GM21528 (cell line): ENCODE measurements around the gene ZNF254.
"Not testable (repeated sequence)": the region's sequence is repeated elsewhere in the genome, so short reads cannot be mapped to it uniquely, and the experiment has no call there.

Experiments
- ATAC-seq: cut with Tn5 transposase; IDR thresholded peaks from one replicate; pipeline ENCODE4 v1.9.1; 2021; ENCODE audit warnings: mild to moderate bottlenecking, moderate library complexity; ENCODE audit not compliant: unreplicated experiment, low FRiP score

The ZNF254 gene

DNA sequence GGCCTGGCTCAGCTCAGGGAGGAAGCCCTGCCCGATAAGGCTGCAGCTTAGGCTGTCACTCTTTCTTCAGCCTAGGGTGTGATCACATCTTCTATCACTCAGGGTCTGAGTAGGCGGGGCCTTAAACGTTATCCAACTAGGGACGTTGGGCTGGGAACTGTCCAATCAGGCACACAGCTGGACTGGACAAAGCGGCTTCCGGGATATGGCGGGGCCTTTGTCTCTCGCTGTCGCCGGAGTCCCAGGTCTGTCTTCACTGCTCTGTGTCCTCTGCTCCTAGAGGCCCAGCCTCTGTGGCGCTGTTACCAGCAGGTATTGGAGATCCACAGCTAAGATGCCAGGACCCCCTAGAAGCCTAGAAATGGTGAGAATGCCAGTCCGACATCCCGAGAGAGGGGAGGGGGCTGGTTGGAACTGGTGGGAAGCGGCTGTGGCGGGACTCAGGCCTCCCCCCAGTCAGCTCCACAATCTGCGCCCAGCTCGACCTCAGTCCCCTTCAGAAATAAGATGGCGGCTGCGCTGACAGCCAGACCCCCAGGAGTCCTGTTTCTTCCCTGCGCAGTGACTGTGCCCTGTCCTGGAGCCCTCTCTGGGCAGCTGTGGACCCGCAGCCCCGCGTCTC is at the start of gene ZNF254:
ZNF254 (plus strand) TSS at position 214 of the 622 bp plus-strand sequence; CDS start at position 335, 121 bp downstream.
- ATAC-seq, result peak; percentile 99

DNA sequence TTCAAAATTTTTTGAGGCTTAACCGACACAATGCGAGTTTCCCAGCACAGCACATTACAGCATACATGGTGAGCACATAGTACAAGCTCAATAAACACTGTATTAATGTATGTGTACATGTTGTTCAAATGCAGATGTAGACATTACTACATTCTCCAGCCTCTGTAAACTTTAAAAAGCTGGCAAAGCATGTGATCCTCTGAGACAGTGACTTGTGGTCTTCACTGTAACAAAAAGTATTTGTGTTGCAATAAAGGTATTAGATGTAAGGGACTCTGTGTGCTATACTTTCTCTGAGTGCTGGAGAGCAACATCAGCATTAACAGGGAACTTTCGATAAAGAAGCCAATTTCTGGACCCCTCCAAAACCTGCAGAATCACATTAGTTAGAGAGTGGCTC is 46.4 kb upstream of the ZNF254 start:
- no peak for ATAC-seq

DNA sequence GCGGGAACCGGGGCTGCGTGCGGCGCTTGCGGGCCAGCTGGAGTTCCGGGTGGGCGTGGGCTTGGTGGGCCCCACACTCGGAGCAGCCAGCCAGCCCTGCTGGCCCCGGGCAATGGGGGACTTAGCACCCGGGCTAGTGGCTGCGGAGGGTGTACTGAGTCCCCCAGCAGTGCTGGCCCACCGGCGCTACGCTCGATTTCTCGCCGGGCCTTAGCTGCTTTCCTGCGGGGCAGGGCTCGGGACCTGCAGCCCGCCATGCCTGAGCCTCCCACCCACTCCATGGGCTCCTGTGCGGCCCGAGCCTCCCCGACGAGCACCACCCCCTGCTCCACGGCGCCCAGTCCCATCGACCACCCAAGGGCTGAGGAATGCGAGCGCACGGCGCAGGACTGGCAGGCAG is 45.7 kb upstream of the ZNF254 start:
- not testable (repeated sequence) for ATAC-seq

DNA sequence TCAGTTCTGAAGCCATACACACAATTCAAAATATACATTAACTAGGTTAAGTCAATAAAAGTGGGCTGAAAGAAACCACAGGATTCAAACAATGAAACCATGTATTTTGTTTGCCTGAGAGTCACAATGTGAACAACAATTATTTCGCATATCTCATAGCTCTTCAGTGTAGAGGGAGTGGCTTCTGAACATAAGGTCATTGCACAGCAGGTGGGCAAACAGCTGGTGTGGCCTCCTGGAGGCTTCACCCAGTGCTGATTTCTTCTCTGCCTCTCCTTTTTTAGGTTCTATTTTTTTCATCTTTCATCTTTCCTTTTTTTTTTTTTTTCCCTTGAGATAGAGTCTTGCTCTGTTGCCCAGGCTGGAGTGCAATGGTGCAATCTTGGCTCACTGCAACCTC is 40.4 kb upstream of the ZNF254 start:
- no peak for ATAC-seq

DNA sequence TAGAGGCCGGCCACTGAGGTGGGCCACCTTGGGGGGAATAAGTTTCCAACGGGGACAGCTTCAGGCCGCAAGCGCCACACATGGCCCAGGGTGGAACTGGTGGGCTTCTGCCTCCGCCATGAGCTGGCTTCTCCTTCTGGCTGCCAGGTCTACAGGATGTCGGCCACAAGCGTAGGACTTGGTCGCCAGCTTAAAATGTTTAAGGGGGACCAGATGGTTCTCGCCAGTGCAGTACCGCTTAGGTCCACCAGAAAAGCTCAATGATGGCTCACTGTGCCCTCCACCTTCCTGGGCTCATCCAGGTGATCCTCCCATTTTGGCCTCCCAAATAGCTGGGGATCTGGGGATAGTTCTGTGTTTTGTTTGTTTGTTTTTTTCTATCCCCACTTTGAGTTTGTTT is 38.7 kb upstream of the ZNF254 start:
- ATAC-seq, result no peak

DNA sequence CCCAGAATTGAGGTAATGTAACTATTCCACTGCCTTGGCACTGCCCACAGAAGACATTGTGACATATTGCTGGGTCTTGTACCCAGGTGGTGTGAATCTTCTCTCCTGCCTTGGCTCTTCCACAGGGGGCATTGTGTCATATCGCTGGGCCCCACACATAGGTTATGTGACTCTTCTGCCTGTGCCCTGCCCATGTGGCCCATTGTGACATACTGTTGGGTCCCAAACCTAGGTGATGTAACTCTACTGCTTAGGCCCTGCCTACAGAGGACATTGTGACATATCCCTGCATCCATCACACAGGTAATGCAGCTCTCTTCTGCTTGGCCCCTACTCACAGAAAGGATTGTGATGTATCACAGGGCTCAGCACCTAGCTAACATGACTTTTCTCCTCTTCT is 37.5 kb upstream of the ZNF254 start:
- no peak for ATAC-seq

DNA sequence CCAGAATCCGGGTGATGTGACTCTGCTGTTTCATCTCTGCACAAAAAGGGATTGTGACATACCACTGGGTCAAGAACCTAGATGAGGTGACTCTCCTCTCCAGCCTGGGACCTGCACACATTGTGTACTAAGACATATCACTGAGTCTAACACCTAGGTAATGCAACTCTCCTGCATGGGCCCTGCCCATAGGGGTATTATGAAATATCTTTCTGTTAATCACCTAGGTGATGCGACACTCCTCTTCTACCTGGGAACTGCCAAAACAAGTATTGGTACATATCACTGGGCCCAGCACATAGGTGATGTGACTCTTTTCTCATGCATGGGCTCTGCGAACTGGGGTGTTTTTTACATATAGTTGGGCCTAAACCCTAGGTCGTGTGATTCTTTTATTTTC is 35.5 kb upstream of the ZNF254 start:
- no peak for ATAC-seq

DNA sequence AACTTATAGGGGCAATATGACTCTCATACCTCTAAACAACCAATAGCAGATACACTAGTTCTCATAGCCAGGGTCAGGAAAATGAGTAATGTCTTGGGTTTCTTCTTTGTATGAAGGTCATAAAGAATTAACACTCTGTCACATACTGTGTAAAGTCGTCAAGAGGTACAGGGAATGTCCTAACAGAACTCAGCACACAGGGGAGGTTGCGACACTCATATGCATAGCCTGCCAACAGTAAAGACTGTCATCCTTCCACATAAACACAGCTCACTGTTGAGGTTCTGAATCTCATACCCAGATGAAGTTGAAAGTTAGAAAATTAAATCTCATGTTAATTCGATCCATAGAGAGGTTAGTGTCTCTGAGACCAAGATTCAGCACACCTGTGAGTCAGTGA is 34.2 kb upstream of the ZNF254 start:
- ATAC-seq, result no peak

DNA sequence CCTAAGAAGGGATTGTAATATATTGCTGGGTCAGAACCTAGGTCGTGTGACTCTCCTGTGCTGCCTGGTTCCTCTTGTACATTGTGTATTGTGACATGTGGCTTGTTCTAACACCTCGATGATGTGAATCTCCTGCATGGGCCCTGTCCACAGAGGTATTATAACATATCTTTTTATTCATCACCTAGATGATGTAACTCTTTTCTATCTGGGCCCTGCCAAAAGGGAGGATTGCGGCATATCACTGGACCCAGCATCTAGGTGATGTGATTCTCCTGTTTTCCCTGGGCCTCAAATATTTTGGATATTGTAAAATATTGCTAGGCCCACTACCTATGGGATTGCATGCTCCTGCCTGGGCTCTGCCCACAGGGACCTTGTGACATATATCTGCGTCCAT is 33.4 kb upstream of the ZNF254 start:
- no peak for ATAC-seq

DNA sequence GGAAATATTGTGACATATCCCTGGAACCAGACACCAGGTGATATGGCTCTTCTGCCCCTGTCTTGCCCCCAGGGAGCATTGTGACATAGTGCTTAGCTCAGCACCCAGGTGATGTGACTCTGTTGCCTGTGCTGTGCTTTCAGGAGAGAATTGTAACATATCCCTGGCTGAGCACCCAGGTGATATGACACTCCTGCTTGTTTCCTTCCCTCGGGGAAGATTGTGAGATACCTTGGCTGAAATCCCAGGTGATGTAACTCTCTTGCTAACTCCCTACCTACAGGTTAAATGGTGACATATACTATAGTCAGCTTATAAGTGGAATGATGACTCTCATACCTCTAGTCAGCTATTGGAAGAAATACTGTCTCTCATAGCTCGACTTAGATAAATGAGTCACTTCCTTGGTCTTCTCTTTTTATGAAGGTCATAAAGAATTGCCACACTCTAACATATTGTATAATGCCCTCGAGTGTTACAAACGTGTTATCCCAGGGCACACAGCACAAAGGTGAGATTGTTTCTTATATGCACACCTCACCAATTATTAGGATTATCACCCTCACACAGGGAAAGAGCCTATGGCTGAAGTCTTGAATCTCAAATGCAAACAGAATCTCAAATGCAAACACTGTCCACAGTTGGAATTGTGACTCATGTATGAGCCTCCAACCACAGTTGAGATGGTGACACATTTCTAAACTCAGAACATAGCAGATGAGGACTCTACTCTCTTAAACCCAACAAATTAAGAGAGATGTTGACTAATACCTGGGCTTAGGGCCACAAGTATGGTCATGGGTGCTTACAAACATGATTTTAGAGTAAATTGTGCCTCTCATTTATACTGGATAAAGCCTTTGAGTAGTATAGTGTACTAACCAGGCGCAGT is 32.7 kb upstream of the ZNF254 start:
- ATAC-seq, result no peak

DNA sequence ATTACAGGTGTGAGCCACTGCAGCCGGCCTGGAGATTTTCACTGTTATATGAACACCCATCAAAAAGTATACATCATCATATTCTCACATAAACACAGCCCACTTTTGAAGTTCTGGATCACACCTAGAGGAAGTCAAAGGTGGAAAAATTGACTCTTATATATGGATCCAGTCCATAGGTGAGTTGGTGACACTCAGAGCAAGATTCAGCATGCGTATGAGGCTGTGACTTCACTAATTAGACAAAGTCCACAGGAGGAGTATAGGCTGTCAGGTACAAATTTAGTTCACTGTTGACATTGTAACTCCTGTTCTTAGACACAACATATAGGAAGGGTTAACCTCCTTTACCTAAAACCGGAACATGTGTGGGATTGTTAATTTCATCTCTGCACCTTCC is 31.4 kb upstream of the ZNF254 start:
- no peak for ATAC-seq

DNA sequence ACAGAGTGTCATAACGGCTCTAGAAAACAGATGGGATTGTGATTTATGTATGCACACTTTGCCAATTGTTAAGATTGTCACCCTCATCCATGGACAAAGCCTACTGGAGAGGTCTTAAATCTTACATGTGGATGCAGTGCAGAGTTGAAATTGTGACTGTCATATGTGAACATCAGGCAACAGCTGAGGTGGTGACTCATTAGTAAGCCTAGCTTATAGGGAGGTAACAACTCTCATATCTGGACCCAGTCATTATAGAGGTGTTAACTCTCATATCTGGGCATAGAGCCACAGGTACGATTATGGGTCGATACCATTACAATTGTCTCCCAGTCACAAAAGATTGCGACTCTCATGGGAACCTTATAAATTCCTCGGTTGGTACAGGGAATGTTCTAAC is 29.8 kb upstream of the ZNF254 start:
- no peak for ATAC-seq

DNA sequence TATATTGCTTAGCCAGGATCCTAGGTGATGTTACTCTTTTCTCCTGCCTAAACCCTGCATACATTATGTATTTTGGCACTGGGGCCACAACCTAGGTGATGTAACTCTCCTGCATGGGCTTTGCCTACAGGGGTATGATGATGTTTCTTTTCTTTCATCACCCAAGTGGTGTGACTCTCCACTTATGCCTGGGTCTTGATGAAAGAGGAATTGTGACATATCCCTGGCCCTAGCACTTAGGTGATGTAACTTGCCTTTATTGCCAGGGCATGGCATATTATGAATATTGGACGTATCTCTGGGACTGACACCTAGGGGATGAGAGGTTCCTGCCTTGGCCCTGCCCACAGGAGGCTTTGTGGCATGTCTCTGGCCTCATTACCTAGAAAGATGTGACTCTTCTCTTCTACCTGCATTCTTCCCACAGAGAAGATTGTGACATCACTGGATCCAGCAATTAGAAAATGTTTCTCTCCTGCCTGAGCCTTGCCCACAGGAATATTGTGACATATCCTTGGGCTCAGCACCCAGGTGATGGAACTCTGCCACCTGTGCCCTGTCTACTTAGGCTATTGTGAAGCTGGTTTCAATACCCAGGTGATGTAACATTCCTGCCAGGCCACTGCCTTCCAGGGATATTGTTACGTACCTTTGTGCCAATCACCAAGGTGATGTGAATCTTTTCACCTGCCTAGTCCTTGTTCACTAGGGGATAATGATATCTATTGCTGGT is 27.3 kb upstream of the ZNF254 start:
- ATAC-seq, result no peak

DNA sequence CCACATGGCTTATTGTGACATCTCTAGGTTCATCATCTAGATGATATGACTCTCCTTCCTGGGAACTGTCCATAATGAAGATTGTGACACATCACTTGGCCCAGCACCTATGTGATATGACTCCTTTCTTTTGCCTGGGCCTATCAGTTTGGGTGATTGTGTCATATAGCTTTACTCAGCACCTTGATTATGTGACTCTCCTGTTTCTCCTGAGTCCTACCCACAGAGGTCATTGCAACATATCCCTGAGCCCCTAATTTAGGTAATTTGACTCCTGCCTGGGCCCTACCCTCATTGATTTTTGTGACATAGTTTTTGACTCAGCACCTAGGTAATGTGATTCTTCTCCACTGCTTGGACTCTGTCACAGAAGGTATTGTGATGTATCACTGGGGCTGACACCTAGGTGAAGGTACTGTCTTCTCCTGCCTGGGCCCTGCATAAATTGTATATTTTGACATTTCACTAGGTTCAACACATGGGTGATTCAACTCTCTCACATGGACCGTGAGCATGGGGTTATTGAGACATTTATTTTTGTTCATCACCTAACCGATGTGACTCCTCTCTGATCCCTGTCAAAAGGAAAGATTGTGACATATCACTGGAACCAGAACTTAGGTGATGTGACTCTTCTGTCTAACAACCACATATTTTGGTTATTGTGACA is 26.2 kb upstream of the ZNF254 start:
- no peak for ATAC-seq

DNA sequence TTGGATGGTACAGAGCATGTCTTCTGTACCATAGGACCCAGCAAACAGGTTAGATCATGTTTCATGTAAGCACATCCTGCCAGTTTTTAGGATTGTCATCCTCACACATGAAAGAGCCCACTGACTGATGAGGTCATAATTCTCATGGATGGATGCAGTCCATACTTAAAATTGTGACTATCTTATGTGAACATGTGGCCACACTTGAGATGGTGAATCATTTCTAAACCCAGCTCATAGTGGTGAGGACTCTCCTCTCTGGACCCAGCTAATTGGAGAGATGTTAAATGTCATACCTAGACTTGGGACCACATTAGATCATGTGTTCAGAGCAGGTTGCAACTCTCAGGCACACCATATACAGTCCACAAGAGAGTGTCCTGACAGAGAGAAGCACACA is 24.8 kb upstream of the ZNF254 start:
- no peak for ATAC-seq

DNA sequence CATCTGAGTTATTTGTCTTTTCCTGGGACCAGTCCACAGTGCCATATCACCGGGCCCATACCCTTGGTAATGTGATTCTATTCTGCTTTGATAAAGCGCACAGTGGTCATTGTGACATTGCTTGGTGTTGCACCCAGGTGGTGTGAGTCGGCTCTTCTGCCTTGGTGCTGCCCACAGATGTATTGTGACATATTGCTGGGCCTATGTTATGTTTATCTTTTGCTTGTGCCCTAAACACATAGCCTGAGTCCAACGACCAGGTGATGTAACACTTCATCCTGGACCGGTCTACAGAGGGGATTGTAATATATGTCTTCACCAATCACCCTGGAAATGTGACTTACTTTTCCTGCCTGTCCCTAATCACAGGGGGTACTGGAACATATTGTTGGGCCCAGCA is 23.7 kb upstream of the ZNF254 start:
- ATAC-seq, result no peak

DNA sequence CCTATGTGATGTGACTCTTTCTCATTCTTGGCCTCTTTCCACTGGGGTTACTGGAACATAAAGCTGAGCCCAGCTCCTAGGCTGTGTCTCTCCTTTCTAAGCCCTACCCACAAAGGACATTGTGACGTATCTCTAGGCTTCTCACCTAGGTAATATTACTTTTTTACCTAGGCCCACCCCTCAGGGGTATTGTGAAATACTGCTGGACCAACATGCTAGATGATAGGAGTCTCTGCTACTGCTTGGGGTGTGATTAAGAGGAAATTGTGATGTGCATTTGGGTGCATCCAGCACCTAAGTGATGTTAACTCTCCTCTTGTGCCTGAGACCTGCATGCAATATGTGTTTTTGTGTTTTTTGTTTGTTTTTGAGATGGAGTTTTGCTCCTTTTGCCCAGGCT is 22.8 kb upstream of the ZNF254 start:
- ATAC-seq, result no peak

DNA sequence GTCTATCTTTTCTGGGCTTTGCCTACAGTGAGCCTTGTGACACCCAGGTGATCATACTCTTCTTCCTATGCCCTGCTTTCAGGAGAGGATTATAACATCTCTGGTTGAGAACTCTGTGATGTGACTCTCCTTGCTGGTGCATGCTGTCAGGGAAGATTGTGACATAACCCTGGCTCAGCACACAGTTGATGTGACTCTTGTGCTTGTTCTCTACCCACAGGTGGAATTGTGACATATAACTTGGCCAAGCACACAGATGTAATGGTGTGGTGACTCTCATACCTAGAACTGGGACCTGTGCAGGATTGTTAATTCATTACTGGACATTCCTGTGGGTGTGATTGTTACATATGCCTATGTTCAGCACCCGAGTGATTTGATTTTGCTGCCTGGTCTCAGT is 21.7 kb upstream of the ZNF254 start:
- ATAC-seq, result no peak

DNA sequence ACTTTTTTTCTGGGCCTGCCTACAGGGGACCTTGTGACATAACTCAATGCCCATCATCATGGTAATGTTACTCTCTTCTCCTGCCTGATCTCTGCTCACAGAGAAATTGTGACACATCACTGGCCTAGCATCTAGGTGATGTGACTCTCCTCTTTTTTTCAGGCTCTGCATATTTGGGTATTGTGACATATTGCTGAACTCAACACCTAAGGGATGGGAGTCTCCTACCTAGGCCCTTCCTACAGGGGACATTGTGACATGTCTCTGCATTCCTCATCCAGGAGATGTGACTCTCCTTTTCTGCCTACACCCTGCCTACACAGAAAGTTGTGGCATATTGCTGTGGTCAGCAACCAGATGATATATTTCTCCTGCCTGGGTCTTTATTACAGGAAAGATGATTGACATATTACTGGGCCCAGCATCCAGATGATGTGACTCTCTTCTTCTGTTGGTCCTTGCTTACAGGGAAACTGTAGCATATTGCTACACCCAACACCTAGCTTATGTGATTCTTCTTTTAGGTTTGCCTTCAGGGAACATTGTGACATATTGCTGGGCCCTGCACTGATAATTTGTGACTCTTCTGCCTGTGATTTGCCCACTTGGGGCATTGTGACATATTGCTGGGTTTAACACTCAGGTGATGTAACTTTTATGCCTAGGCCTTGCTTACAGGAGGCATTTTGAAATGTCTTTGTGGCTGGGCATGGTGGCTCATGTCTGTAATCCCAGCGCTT is 21.0 kb upstream of the ZNF254 start:
- no peak for ATAC-seq
